K562 (cell line): ENCODE data around the gene SPEM3. TPM values are rescaled to one million over a fixed set of nuclear protein-coding genes. Genes with fewer than 3 reads are reported as not detected.

Source experiments
- ATF2 ChIP-seq: sonication (generic); formaldehyde crosslinking; IDR thresholded peaks from 2 replicates; pipeline ENCODE4 v1.8.1; 2022; ENCODE audit warnings: missing genetic modification reagents
- CHCHD3 ChIP-seq: fragments of 250-450 bp; sonication (Bioruptor Pico); IDR thresholded peaks from 2 replicates; pipeline ENCODE4 v2.1.2; 2022; ENCODE audit warnings: mild to moderate bottlenecking
- CHD2 ChIP-seq: IDR thresholded peaks from 2 replicates; pipeline ENCODE4 v1.6.1; 2011; ENCODE audit warnings: low read depth, low read length
- CTCF ChIP-seq, 3 experiments: IDR thresholded peaks in 2 of 3; conservative IDR thresholded peaks in 1 of 3; 2 replicates each; pipeline ENCODE4 v1.5.1; 2011 to 2012; ENCODE audit warnings: low read length in 3 of 3, mild to moderate bottlenecking in 3 of 3, control low read depth in 2 of 3, improper control_type of control experiment in 1 of 3, inconsistent platforms in 1 of 3, low read depth in 1 of 3, mixed read lengths in 1 of 3, moderate library complexity in 1 of 3; ENCODE audit not compliant: insufficient read depth in 2 of 3
- DLX4 ChIP-seq: fragments of 250-450 bp; sonication (Bioruptor Pico); IDR thresholded peaks from 2 replicates; pipeline ENCODE4 v1.6.1; 2021; ENCODE audit warnings: mild to moderate bottlenecking
- GABPA ChIP-seq: fragments of 200-800 bp; sonication (Bioruptor generic); conservative IDR thresholded peaks from 2 replicates; pipeline ENCODE4 v1.6.1; 2016; ENCODE audit warnings: low read depth, missing genetic modification characterization, missing compliant biosample characterization
- GTF2A2 ChIP-seq: IDR thresholded peaks from 2 replicates; pipeline ENCODE4 v1.6.1; 2016; ENCODE audit warnings: mild to moderate bottlenecking, missing genetic modification characterization, missing compliant biosample characterization
- HDAC8 ChIP-seq: fragments of 450-650 bp; IDR thresholded peaks from 2 replicates; pipeline ENCODE4 v1.6.1; 2016; ENCODE audit warnings: mild to moderate bottlenecking, missing genetic modification characterization, moderate library complexity, missing compliant biosample characterization
- HOXB6 ChIP-seq: fragments of 250-450 bp; sonication (Bioruptor Pico); IDR thresholded peaks from 2 replicates; pipeline ENCODE4 v1.5.1; 2022; ENCODE audit warnings: mild to moderate bottlenecking, borderline replicate concordance
- ILF3 ChIP-seq: fragments of 450-650 bp; IDR thresholded peaks from 2 replicates; pipeline ENCODE4 v1.6.1; 2018; ENCODE audit warnings: antibody characterized with exemption, mild to moderate bottlenecking, moderate library complexity, borderline replicate concordance
- PHB2 ChIP-seq: fragments of 450-650 bp; IDR thresholded peaks from 2 replicates; pipeline ENCODE4 v1.6.1; 2017; ENCODE audit warnings: low read depth
- PRMT5 ChIP-seq: sonication (generic); formaldehyde crosslinking; IDR thresholded peaks from 2 replicates; pipeline ENCODE4 v1.5.0; 2020; ENCODE audit warnings: missing genetic modification reagents
- RBM17 ChIP-seq: fragments of 200-400 bp; formaldehyde crosslinking; IDR thresholded peaks from 2 replicates; pipeline ENCODE4 v1.6.1; 2017; ENCODE audit warnings: low read depth, mild to moderate bottlenecking, low read length, borderline replicate concordance
- SP1 ChIP-seq: sonication (generic); formaldehyde crosslinking; IDR thresholded peaks from 2 replicates; pipeline ENCODE4 v1.8.1; 2022; ENCODE audit warnings: mild to moderate bottlenecking, missing genetic modification reagents
- TARDBP ChIP-seq: fragments of 450-650 bp; IDR thresholded peaks from 2 replicates; pipeline ENCODE4 v1.6.1; 2016
- TRIM25 ChIP-seq: fragments of 450-650 bp; IDR thresholded peaks from 2 replicates; pipeline ENCODE4 v1.7.0; 2016; ENCODE audit warnings: borderline replicate concordance
- TRIM28 ChIP-seq: fragments of 450-650 bp; IDR thresholded peaks from 2 replicates; pipeline ENCODE4 v1.6.1; 2017
- UBTF ChIP-seq, 2 experiments: IDR thresholded peaks; 2 replicates each; pipeline ENCODE4 v1.6.1; 2012; ENCODE audit warnings: improper control_type of control experiment in 2 of 2, low read depth in 2 of 2, low read length in 2 of 2, borderline replicate concordance in 1 of 2
- ZNF146 ChIP-seq: IDR thresholded peaks from one replicate; pipeline ENCODE4 v1.6.1; 2018; ENCODE audit warnings: missing compliant biosample characterization; ENCODE audit not compliant: unreplicated experiment
- ZNF696 ChIP-seq: fragments of 250-450 bp; sonication (Bioruptor Pico); conservative IDR thresholded peaks from 2 replicates; pipeline ENCODE4 v1.4.0; 2020; ENCODE audit warnings: mild to moderate bottlenecking, moderate library complexity
- ZNF764 ChIP-seq: fragments of 250-450 bp; sonication (Bioruptor Pico); IDR thresholded peaks from 2 replicates; pipeline ENCODE4 v1.4.0; 2020; ENCODE audit warnings: low read depth, mild to moderate bottlenecking, moderate library complexity
- polyA plus RNA-seq, 8 experiments: library from polyadenylated mRNA; depleted of rRNA in 4 of 8; stranded (reverse) in 5 of 8; unstranded in 3 of 8; fragments of >200 nt; fragmentation: Nextera tagmentation in 2 of 8; fragmentation: Illumina TruSeq in 1 of 8; extraction: Ambion mirVana in 2 of 8; extraction: Trizol in 1 of 8; gene quantifications; 2 replicates each; pipeline versions ENCODE4 v1.2.1 to v1.2.3, GENCODE V29; 2011 to 2014; ENCODE audit warnings: inconsistent platforms in 1 of 8, missing spikeins in 1 of 8
- total RNA-seq, 7 experiments: library from RNA; depleted of rRNA in 6 of 7; stranded (reverse); fragments of >200 nt in 6 of 7; fragmentation: Illumina TruSeq in 2 of 7; extraction: Trizol in 2 of 7; gene quantifications; 2 replicates each; pipeline versions ENCODE4 v1.2.1 to v1.2.3, GENCODE V29; 2011 to 2021; ENCODE audit warnings: low replicate concordance in 1 of 7

The SPEM3 gene
- total and polyA plus RNA-seq, 9 of the 15 experiments (the other 6 are each of a cell fraction or from before 2014, with no cell fraction given): not detected

GRCh38 chr17:7435676-7436555 lies 7.3 kb downstream of the SPEM3 start (continued):
- TF ChIP-seq DLX4 (CRISPR knock-in tag): no peak
- 0 out of 4 replicates have a peak, but pooled peaks of 1 of the 2 experiments have one; percentile 68 for TF ChIP-seq UBTF (IDR thresholded peaks at IDR 0.05; ENCODE audit: borderline replicate concordance in 1 of 2, low read depth in 2 of 2, low read length in 2 of 2)
- TF ChIP-seq ATF2: no peak
- TF ChIP-seq CHCHD3 (CRISPR knock-in tag): no peak
- TF ChIP-seq PHB2: no peak
- TF ChIP-seq HOXB6 (CRISPR knock-in tag): no peak
- TF ChIP-seq TARDBP: no peak
- TF ChIP-seq RBM17: no peak
- peak in 1 of 3 experiments; percentile 25; a peak in 3 of 6 replicates for TF ChIP-seq CTCF (IDR thresholded peaks at IDR 0.05 in 2 of 3, conservative IDR thresholded peaks at IDR 0.05 in 1 of 3; ENCODE audit: insufficient read depth in 2 of 3, low read depth in 1 of 3, low read length in 3 of 3)
- no peak for TF ChIP-seq HDAC8 (tag)
- no peak for TF ChIP-seq ZNF764 (CRISPR knock-in tag)
- no peak for TF ChIP-seq ILF3
- TF ChIP-seq TRIM28: no peak
- TF ChIP-seq SP1 (CRISPR knock-in tag): no peak
- no peak for TF ChIP-seq ZNF696
- TF ChIP-seq TRIM25: no peak
- no peak for TF ChIP-seq PRMT5 (CRISPR knock-in tag)
- no peak for TF ChIP-seq CHD2
- TF ChIP-seq GTF2A2 (tag): no peak
- TF ChIP-seq GABPA (tag): no peak
- no peak for TF ChIP-seq ZNF146 (CRISPR knock-in tag)
